ENCODE measurements around the gene LINGO3.

LINGO3 gene

DNA sequence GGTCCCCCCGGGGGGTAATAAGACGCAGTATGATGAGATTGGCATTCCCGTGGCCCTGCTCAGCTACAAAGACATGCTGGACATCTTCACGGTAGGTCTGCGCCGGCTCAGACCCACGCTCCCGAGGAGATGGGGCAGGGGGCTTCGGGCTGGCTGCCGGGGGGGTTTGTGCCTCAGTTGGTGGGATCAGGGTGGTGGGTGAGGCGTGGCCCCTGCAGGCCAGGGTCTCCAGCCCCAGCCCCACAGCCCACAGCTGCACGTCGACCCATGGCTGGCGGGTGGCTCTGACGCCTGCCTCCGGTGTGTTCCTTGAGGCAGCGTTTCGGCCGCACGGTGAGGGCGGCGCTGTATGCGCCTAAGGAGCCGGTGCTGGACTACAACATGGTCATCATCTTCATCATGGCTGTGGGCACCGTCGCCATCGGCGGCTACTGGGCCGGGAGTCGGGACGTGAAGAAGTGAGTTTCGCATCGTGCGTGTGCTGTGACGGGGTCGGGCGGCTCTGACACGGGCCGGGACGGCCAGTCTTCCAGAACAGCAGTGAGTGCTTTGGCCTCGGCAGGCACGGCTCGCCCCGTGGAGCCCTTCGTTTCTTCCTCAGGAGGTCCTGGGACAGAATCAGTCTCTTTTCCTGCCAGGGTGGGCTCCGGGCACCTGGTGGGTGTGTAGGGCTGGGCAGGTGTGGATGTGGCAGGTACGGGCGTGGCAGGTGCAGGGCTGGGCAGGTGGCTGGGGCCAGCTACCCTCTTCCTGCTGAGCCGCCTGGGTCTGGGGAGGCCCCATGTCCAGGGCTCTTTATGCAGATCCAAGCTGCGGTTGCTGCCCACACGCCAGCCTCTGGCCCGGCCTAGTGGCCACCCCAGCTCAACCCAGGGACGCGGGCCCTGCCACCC is 31.0 kb upstream of the LINGO3 start:
- no peak for DNase-seq

GRCh38 chr19:2338055-2338615 is 30.2 kb upstream of the LINGO3 start:
- DNase-seq: no peak

GRCh38 chr19:2337329-2337707 is 29.4 kb upstream of the LINGO3 start:
- no peak for DNase-seq

DNA sequence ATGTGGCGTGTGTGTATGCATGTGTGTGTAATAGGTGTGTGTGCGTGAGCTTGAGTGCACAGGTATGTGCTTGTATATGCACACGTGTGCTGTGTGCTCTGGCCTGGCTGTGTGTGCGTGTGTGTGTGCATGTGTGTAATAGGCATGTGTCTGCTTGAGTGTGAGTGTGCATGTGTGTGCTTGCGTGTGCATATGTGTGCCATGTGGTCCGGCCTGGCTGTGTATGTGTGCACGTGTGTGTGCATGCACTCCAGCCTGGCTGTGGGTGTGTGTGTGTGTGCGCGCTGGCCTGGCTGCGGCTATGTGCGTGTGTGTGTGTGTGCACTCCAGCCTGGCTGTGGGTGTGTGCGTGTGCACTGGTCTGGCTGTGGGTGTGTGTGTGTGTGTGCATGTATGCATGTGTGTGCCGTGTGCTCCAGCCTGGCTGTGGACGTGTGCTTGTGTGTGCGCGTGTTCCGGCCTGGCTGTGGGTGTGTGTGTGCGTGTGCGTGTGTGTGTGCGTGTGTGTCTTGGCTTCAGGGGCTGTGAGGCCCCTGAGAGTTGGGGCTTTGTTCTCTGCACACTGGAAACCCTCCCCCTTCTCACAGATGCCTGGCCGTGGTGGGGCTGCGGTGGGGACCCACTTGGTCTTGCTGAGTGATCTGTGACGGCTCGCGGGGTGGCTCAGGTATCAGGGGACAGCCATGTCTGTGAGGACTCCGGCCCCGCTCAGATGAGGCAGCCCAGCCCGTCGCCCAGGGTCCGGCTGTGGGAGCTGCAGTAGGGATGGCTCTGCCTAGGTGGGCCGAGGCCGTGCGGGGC is 28.8 kb upstream of the LINGO3 start:
- DNase-seq: no peak

DNA sequence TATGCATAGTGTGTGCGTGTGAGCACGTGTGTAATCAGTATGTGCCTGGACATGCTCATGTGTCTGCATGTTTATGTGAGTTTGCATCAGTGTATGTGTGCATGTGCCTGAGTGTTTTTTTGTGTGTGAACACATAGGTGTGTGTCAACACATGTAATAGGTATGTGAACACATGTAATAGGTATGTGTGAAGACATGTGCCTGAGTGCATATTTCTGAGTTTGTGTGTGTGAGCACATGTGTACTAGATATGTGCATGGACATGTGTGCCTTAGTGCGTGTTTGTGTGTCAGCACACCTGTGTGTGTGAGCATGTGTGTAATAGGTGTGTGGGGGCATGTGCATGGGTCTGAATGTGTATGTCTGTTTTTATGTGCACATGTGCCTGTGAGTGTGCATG is 27.9 kb upstream of the LINGO3 start:
- DNase-seq: no peak

GRCh38 chr19:2334986-2335846 is 27.3 kb upstream of the LINGO3 start:
- DNase-seq: no peak

DNA sequence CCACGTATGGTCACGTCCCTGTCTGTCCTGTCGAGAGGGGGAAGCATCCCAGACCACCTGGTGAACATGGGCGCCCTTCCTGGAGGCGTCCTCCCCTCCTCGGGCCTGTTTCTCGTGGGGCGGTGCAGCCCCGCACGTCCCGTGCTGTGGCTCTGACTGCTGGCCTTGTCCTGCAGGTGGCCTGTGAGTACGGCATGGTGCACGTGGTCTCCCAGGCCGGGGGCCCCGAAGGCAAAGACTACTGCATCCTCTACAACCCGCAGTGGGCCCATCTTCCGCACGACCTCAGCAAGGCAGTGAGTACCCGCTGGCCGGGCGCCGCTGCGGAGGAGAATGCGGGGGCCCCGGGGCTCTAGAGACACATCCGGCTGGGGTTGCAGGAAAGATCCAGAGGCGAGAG is 26.5 kb upstream of the LINGO3 start:
- DNase-seq: no peak

DNA sequence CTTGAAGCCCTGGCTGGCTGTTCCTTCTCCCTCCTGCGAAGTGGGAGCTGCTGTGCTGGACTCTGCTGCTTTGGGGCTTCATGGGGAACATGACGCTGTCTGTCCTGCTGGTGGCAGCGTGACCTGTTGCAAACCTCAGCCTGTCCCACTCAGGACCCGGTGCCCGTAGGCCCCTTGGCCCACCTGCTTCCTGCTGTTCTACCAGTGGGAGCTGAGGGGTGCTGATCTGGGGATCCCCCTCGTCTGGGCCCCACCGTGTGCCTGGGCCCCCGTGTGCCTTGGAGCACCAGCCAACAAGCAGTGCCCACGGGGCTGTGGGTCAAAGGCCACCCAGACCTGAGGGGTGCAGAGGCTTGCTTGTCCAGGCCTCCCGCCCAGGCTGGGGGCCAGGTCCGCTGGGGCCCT is 25.9 kb upstream of the LINGO3 start:
- no peak for DNase-seq

GRCh38 chr19:2333027-2333806 is 25.3 kb upstream of the LINGO3 start:
- DNase-seq: no peak

DNA sequence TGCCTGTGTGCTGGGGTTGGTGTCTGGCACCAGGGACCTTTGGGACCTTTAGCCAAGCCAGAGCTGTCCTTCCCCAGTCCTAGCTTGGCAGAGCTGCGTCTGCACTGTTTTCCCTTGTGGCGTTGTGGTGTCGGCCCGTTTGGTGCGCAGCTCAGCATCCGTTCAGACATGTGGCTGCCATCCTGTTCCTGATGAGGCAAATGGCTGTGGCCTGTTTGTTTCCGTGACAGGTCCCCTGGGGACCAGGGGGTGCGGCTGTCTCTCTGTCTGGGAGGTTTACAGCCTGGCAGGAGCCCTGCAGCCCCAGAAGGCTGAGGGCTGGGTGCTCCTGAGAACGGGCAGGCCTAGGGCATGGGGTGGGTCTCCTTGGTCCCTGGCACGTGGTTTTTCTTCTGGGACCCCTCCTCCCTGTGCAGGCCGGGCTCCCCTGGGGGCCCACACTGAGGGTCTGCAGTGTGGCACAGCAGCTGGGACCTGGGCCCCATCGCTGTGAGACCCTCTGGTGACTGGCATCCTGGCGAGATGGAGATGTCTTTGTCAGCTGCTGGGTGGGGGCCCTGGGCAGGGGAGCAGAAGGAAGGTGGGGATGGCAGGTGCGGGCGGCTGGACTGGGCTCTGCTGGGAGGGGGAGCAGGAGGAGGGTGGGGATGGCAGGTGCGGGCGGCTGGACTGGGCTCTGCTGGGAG is 24.5 kb upstream of the LINGO3 start:
- no peak for DNase-seq

DNA sequence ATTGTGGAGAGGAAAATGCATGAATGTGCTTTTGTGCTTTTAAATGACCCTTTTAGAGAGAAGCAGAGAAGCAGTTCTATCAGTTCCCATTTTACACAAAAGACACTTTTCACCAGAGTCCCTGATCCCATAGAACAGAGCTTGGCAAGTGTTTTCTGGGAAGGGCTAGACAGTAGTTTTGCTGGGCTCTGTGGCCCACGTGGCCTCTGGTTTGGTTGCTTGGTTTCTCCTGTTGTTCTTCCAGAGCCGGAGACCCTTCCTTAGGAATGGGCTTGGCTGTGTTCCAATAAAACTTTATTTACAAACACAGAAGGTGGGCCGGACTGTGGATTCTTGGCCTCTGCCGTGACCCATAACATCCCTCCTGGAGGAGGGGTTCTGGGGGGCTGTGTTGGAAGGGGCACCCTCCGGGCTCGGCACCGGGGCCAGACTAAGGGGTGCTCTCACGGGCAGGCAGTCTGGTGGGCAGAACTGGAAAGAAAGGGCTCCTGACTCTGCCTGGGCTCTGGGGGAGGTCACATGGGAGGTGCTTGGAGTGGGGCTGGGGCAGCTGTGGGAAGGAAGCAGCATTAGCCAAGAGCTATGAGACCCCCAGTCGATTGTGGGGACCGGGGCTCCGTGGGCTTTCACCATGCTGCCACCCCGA is 23.8 kb upstream of the LINGO3 start:
- DNase-seq: no peak

DNA sequence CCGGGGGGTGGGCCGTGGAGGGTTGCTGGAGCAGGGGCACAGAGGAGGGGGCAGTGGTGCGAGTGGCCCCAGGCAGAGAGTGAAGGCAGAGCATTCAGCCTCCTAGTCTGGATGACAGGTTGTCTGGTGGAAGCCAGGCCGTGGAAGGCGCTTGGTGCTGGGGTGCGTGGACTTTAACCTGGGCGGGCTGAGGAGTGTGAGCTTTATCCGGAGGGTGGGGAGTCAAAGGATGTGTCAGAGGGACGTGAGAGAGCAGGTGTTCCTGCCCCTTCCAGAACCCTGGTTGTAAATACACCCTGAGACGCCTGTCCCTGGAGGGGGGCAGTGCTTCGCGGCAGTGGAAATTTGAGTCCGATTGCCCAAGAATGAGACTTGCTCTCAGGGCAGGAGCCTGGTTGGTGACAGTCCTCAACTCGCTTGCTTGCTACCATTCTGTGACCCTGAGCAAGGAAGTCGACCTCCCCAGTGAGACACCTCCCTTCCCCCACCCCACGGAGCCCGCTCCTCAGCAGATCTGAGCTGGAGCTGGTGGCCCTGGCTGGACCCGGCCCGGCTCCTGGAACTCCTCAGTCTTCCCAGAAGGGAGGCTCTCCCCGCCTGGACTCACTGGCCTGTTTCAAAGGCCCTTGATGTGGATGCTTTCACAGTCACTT is 22.8 kb upstream of the LINGO3 start:
- DNase-seq: no peak

- DNase-seq: no peak
Observed at GRCh38 chr19:2330255-2330631, 22.3 kb upstream of the LINGO3 start.

DNA sequence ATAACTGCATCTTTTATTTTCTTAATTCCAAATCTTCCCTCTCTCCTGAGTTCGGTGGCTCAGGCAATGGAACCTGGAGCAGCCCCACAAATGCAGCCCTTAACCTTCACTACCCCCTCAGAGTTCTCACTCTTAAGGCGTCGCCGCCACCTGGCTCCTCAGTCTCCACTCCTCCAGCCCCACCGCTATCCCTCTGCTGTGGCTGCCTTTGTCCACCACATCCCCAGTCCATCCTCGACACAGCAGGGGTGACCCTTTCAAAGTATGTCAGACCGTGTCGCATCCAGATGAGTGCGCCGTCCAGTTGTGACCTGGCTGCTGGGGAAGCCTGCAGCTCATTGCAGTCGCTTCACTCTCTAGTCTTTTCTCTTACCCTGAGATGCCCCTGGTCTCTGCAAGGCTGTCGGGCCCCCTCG is 21.6 kb upstream of the LINGO3 start:
- no peak for DNase-seq

DNA sequence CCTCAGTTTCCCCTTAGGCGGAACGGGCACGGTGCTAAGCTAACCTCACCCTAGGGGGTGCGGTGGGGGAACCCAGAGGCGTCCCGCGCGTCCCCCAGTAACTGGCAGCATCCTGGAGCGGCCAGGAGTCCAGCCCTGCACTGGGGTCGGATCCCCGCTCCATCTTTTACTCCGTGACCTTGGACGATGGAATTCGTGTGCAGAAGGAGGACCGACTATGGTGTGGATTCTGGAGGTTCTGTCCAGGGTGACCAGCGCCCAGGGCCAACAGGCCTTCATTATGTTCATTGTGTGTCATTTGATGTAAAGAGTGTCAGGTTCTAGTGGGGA is 21.2 kb upstream of the LINGO3 start:
- DNase-seq: no peak

DNA sequence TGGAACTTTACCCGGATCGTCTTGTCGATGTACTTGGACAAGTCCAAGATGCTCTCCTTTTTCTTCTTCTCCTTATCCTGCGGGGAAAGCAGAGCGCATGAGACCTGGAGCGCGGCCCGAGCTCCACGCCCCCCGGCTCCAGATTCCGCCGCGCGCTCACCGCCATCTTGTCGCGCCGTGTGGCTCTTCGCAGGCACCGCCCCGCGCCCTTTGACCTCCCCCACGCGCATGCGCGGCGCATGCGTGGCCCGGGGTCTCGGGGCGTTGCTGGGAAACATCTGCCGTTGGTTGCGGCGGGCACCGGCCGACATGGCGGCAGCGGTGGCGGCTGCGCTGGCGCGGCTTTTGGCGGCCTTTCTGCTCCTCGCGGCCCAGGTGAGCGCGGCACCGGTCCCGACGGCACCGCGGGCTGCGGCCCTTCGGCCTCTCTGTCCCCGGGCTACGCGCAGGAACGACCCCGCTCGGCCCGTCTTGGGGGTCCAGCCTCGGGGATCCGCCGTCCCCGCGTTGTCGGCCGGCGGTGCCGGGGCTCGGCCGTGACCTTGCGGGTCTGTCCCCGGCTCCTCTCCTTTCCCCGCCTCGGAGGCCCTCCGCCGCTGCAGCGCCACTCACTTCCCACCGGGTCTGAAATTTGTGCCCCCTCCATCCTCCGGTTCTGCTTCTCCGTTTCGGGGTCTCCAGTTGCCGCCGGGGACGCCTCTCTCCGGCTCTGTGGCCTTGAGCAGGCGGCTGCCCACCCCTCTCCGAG is 20.6 kb upstream of the LINGO3 start, which contains the start of the genes LSM7 and SPPL2B:
Gene LSM7 (minus strand): TSS at position 186 of the 748 bp plus-strand sequence. CDS start 20 bp downstream, at position 166.
Gene SPPL2B (plus strand): TSS at position 284 of the 748 bp plus-strand sequence. CDS start 26 bp downstream, at position 310.
- peak; percentile 29 to 76 for DNase-seq

GRCh38 chr19:2327773-2328400 is 19.9 kb upstream of the LINGO3 start:
- DNase-seq: peak in 1 of 2 experiments; percentile 55

GRCh38 chr19:2326699-2327360 is 18.9 kb upstream of the LINGO3 start:
- no peak for DNase-seq
